HepG2 (cell line): ENCODE results near the gene LMF2. TPM values are rescaled to one million over a fixed set of nuclear protein-coding genes. Genes with fewer than 3 reads are reported as not detected.

Experiments
- BCL3 ChIP-seq: sonication (generic); formaldehyde crosslinking; IDR thresholded peaks from 2 replicates; pipeline ENCODE4 v1.5.1; 2020; ENCODE audit warnings: mild to moderate bottlenecking, missing genetic modification reagents, moderate library complexity
- BCL6 ChIP-seq: IDR thresholded peaks from 2 replicates; pipeline ENCODE4 v1.6.1; 2016; ENCODE audit warnings: missing genetic modification reagents, missing compliant biosample characterization
- CCAR2 ChIP-seq: fragments of 200-400 bp; formaldehyde crosslinking; optimal IDR thresholded peaks from 2 replicates; pipeline ENCODE3; 2018; ENCODE audit warnings: low read depth, mild to moderate bottlenecking, low read length, moderate library complexity
- CHD2 ChIP-seq: IDR thresholded peaks from 2 replicates; pipeline ENCODE4 v1.6.1; 2011; ENCODE audit warnings: low read depth, low read length, improper control_type of control experiment
- DR1 ChIP-seq: sonication (generic); formaldehyde crosslinking; IDR thresholded peaks from 2 replicates; pipeline ENCODE4 v1.8.0; 2021; ENCODE audit warnings: mild to moderate bottlenecking, missing genetic modification reagents, inconsistent platforms
- HNRNPH1 ChIP-seq: fragments of 200-400 bp; formaldehyde crosslinking; optimal IDR thresholded peaks from 2 replicates; pipeline ENCODE3; 2017; ENCODE audit warnings: mild to moderate bottlenecking, low read depth, low read length
- MAX ChIP-seq: IDR thresholded peaks from 2 replicates; pipeline ENCODE4 v1.6.1; 2012; ENCODE audit warnings: inconsistent platforms
- PRMT3 ChIP-seq: sonication (generic); formaldehyde crosslinking; IDR thresholded peaks from 2 replicates; pipeline ENCODE4 v1.8.1; 2022; ENCODE audit warnings: low read depth, mild to moderate bottlenecking, moderate library complexity, missing genetic modification reagents, borderline replicate concordance
- RXRB ChIP-seq: IDR thresholded peaks from 2 replicates; pipeline ENCODE4 v1.6.1; 2016; ENCODE audit warnings: borderline replicate concordance, missing genetic modification reagents, missing compliant biosample characterization
- TAF1 ChIP-seq: sonication (generic); formaldehyde crosslinking; IDR thresholded peaks from 2 replicates; pipeline ENCODE4 v1.4.0; 2020; ENCODE audit warnings: missing genetic modification reagents
- ZFP36 ChIP-seq: fragments of 150-350 bp; IDR thresholded peaks from 2 replicates; pipeline ENCODE4 v1.6.1; 2018; ENCODE audit warnings: borderline replicate concordance, low read length, low read depth; ENCODE audit not compliant: partially characterized antibody
- ZNF17 ChIP-seq: sonication (generic); formaldehyde crosslinking; IDR thresholded peaks from 2 replicates; pipeline ENCODE4 v1.5.0; 2020; ENCODE audit warnings: mild to moderate bottlenecking, missing genetic modification reagents
- ZNF205 ChIP-seq: IDR thresholded peaks from 2 replicates; pipeline ENCODE4 v1.6.1; 2018; ENCODE audit warnings: missing biosample characterization, missing genetic modification reagents
- ZNF619 ChIP-seq: sonication (generic); formaldehyde crosslinking; IDR thresholded peaks from 2 replicates; pipeline ENCODE4 v1.4.0; 2020; ENCODE audit warnings: mild to moderate bottlenecking, missing genetic modification reagents
- ZNF737 ChIP-seq: sonication (generic); formaldehyde crosslinking; IDR thresholded peaks from 2 replicates; pipeline ENCODE4 v1.5.0; 2020; ENCODE audit warnings: missing genetic modification reagents, mild to moderate bottlenecking, borderline replicate concordance
- ZNF841 ChIP-seq: sonication (generic); formaldehyde crosslinking; IDR thresholded peaks from 2 replicates; pipeline ENCODE4 v1.8.1; 2023; ENCODE audit warnings: missing genetic modification reagents, borderline replicate concordance
- ZSCAN22 ChIP-seq: sonication (generic); formaldehyde crosslinking; IDR thresholded peaks from 2 replicates; pipeline ENCODE4 v1.4.0; 2020; ENCODE audit warnings: mild to moderate bottlenecking, missing genetic modification reagents
- polyA plus RNA-seq, 8 experiments: library from polyadenylated mRNA; depleted of rRNA in 3 of 8; stranded (reverse) in 7 of 8; unstranded in 1 of 8; fragments of >200 nt; fragmentation: Illumina TruSeq in 4 of 8; extraction: Trizol in 4 of 8; gene quantifications; 2 replicates each; pipeline versions ENCODE4 v1.2.1 to v1.2.3, GENCODE V29; 2011 to 2016; ENCODE audit warnings: low read depth in 4 of 8, missing spikeins in 1 of 8, mixed read lengths in 1 of 8; ENCODE audit not compliant: insufficient read depth in 1 of 8
- total RNA-seq, 5 experiments: library from RNA; depleted of rRNA; stranded (reverse); fragments of >200 nt; fragmentation: Illumina TruSeq; extraction: Trizol; gene quantifications; 2 replicates each; pipeline ENCODE4 v1.2.3, GENCODE V29; 2016; ENCODE audit warnings: low read depth in 1 of 5
- TF ChIP-seq, protein P1 (sequence below), 2 experiments: fragments of 450-650 bp in 1 of 2; sonication (generic) in 1 of 2; formaldehyde crosslinking in 1 of 2; IDR thresholded peaks; 2 replicates each; pipeline versions ENCODE4 v1.6.1 to v1.8.0; 2016 to 2022; ENCODE audit warnings: antibody characterized with exemption in 1 of 2, mild to moderate bottlenecking in 1 of 2, missing genetic modification reagents in 1 of 2

LMF2 gene
- total and polyA plus RNA-seq, 2 of the 13 experiments (the other 11 are each of a cell fraction or from before 2014, with no cell fraction given), result 23.3 to 30.6 TPM

DNA sequence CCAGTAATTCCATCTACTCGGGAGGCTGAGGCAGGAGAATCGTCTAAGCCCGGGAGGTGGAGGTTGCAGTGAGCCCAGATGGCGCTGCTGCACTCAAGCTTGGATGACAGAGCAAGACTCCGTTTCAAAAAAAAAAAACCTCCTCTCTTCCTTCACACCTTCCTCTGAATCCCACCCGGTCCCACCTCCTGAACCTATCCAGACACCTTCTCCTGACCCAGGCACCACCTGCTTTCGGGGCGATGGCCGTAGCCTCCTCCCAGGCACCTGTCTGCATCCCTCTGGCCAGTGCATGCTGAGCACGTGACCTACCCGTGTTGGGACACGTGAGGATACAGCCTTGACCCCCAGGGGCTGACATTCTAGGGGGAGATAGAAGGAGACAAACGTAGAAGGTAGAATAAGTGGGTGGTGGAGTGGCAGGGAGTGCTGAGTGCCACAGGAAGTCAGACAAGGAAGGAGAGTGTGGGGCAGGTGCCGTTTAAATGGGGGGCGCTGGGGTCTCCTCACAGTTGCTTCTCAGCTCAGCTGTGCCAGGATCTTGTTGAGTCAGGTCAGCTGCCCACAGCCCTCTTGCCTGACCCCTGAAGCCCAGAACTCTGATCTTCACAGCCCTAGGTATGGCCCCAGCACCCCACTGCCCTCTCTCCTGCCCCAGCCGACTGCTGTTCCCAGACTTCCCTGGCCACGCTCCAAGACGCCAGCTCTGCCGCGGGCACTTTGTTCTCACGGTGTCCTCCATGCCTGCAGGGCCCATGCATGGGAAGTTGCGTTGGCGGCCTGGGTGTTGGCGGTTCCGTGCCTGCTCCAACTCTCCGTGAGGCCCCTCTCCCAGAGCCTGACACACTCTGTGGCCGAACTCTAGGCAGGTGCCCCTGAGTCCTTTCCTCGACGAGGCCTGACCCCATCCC, 22.0 kb downstream of the LMF2 start (continued):
- TF ChIP-seq, protein P1, sequence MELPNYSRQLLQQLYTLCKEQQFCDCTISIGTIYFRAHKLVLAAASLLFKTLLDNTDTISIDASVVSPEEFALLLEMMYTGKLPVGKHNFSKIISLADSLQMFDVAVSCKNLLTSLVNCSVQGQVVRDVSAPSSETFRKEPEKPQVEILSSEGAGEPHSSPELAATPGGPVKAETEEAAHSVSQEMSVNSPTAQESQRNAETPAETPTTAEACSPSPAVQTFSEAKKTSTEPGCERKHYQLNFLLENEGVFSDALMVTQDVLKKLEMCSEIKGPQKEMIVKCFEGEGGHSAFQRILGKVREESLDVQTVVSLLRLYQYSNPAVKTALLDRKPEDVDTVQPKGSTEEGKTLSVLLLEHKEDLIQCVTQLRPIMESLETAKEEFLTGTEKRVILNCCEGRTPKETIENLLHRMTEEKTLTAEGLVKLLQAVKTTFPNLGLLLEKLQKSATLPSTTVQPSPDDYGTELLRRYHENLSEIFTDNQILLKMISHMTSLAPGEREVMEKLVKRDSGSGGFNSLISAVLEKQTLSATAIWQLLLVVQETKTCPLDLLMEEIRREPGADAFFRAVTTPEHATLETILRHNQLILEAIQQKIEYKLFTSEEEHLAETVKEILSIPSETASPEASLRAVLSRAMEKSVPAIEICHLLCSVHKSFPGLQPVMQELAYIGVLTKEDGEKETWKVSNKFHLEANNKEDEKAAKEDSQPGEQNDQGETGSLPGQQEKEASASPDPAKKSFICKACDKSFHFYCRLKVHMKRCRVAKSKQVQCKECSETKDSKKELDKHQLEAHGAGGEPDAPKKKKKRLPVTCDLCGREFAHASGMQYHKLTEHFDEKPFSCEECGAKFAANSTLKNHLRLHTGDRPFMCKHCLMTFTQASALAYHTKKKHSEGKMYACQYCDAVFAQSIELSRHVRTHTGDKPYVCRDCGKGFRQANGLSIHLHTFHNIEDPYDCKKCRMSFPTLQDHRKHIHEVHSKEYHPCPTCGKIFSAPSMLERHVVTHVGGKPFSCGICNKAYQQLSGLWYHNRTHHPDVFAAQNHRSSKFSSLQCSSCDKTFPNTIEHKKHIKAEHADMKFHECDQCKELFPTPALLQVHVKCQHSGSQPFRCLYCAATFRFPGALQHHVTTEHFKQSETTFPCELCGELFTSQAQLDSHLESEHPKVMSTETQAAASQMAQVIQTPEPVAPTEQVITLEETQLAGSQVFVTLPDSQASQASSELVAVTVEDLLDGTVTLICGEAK (IDR thresholded peaks at IDR 0.05), result no peak
- TF ChIP-seq, protein P1 (CRISPR knock-in tag; IDR thresholded peaks at IDR 0.05), result no peak
- TF ChIP-seq MAX, result peak; percentile 91
- no peak for TF ChIP-seq ZNF619 (CRISPR knock-in tag)
- no peak for TF ChIP-seq HNRNPH1
- no peak for TF ChIP-seq CHD2
- TF ChIP-seq ZNF841 (CRISPR knock-in tag), result no peak
- TF ChIP-seq ZFP36, result no peak
- TF ChIP-seq CCAR2, result no peak
- TF ChIP-seq ZNF737 (CRISPR knock-in tag), result no peak
- TF ChIP-seq DR1 (CRISPR knock-in tag), result no peak
- TF ChIP-seq RXRB (CRISPR knock-in tag), result peak; percentile 80
- no peak for TF ChIP-seq ZNF17 (CRISPR knock-in tag)
- no peak for TF ChIP-seq BCL3 (CRISPR knock-in tag)
- TF ChIP-seq ZNF205, result no peak
- TF ChIP-seq ZSCAN22 (CRISPR knock-in tag), result no peak
- TF ChIP-seq PRMT3 (CRISPR knock-in tag), result no peak
- no peak for TF ChIP-seq TAF1 (CRISPR knock-in tag)
- TF ChIP-seq BCL6, result no peak; the same call in 1 of the 2 replicates
